ENCODE data around the gene CDX1. TPM values are rescaled to one million over a fixed set of nuclear protein-coding genes. Genes with fewer than 3 reads are reported as not detected.

The CDX1 gene
- total RNA-seq, 2 donors from 2014 or later: not detected

DNA sequence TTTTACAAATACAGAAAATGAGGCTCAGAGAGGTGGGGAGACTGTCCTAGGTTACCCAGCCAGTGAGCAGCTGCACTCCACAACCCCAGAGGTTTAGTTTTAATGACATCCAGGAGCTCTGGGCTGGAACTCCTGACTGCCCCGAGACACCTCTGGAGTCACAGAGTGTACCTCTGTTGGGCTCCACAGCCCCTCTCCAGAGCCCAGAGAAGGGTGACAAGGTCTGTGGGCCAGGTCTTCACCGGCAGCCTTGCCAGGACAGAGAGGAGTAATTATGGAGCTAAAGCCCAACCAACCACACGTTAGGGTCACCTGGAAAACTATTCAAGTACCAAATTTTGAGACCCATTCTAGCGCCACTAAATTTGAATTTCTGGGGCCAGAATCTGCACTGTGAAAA is 11.1 kb downstream of the CDX1 start:
- H3K27me3 Mint-ChIP-seq (ENCODE audit: insufficient read depth): peaks cover 53% of the 10 kb centered on the region
- H3K9me3 Mint-ChIP-seq: no peaks in the 10 kb centered on the region
- Histone ChIP-seq H3K27me3 (ENCODE audit: control insufficient read depth, insufficient read depth, low read length, poor library complexity, severe bottlenecking) (peaks cover 7% of the 10 kb centered on the region), H3K27ac (ENCODE audit: low read depth, low read length) (no peak overlapping the region), H3K9ac (ENCODE audit: extremely low read depth, low read length, poor library complexity, severe bottlenecking) (no peak overlapping the region), H3K36me3 (ENCODE audit: control insufficient read depth, insufficient read depth, low read length) (no peaks in the 10 kb centered on the region), H3K4me1 (ENCODE audit: control insufficient read depth, insufficient read depth, low read length) (peaks cover 3% of the 10 kb centered on the region), H3K9me3 (ENCODE audit: control insufficient read depth, low read length) (no peaks in the 10 kb centered on the region), H3K4me3 (ENCODE audit: low read length) (no peak overlapping the region)
- peaks cover 11% of the 10 kb centered on the region for H3K4me1 Mint-ChIP-seq
- no peak overlapping the region for H3K27ac Mint-ChIP-seq
- 87 to 88% methylated on average over 4 of the region's 4 CpGs for WGBS, 2 experiments (ENCODE audit: insufficient coverage in 1 of 2, insufficient read length in 1 of 2)
- no peak overlapping the region for H3K4me3 Mint-ChIP-seq
- no peaks in the 10 kb centered on the region for H3K36me3 Mint-ChIP-seq (ENCODE audit: low read depth)
- TF ChIP-seq, protein P1, sequence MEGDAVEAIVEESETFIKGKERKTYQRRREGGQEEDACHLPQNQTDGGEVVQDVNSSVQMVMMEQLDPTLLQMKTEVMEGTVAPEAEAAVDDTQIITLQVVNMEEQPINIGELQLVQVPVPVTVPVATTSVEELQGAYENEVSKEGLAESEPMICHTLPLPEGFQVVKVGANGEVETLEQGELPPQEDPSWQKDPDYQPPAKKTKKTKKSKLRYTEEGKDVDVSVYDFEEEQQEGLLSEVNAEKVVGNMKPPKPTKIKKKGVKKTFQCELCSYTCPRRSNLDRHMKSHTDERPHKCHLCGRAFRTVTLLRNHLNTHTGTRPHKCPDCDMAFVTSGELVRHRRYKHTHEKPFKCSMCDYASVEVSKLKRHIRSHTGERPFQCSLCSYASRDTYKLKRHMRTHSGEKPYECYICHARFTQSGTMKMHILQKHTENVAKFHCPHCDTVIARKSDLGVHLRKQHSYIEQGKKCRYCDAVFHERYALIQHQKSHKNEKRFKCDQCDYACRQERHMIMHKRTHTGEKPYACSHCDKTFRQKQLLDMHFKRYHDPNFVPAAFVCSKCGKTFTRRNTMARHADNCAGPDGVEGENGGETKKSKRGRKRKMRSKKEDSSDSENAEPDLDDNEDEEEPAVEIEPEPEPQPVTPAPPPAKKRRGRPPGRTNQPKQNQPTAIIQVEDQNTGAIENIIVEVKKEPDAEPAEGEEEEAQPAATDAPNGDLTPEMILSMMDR (conservative IDR thresholded peaks at IDR 0.05): no peak
- DNase-seq: no peak

DNA sequence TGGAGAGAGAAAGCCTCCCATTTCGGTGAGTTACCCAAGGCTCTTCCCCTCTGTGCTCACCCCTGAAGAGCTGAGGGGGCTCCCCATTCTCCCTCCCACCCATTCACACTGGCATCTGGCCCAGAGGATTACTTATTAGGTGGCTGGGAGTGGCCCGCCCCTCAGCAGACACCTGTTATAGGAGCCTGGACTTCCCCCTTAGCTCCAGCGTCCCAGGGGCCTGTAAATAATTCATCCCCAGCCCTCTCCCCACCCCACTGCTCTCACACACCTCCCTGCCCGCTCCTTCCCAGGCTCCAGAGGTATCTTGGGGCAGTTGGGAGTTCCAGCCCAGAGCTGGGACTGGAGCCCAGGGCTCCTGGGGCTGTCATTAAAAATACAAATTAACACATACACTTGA is 11.7 kb downstream of the CDX1 start:
- Histone ChIP-seq H3K27me3 (ENCODE audit: control insufficient read depth, insufficient read depth, low read length, poor library complexity, severe bottlenecking) (peaks cover 12% of the 10 kb centered on the region), H3K36me3 (ENCODE audit: control insufficient read depth, insufficient read depth, low read length) (no peaks in the 10 kb centered on the region), H3K27ac (ENCODE audit: low read depth, low read length) (no peak overlapping the region), H3K4me3 (ENCODE audit: low read length) (no peak overlapping the region), H3K4me1 (ENCODE audit: control insufficient read depth, insufficient read depth, low read length) (no peaks in the 10 kb centered on the region), H3K9ac (ENCODE audit: extremely low read depth, low read length, poor library complexity, severe bottlenecking) (no peak overlapping the region), H3K9me3 (ENCODE audit: control insufficient read depth, low read length) (no peaks in the 10 kb centered on the region)
- no peaks in the 10 kb centered on the region for H3K36me3 Mint-ChIP-seq (ENCODE audit: low read depth)
- peaks cover 5% of the 10 kb centered on the region for H3K4me1 Mint-ChIP-seq
- H3K9me3 Mint-ChIP-seq: no peaks in the 10 kb centered on the region
- H3K27ac Mint-ChIP-seq: no peak overlapping the region
- peaks cover 56% of the 10 kb centered on the region for H3K27me3 Mint-ChIP-seq (ENCODE audit: insufficient read depth)
- H3K4me3 Mint-ChIP-seq: no peak overlapping the region
- WGBS, 2 experiments (ENCODE audit: insufficient coverage in 1 of 2, insufficient read length in 1 of 2): 71 to 80% methylated on average over 3 to 4 of the region's 4 CpGs
- no peak for DNase-seq
- TF ChIP-seq, protein P1 (conservative IDR thresholded peaks at IDR 0.05): no peak

DNA sequence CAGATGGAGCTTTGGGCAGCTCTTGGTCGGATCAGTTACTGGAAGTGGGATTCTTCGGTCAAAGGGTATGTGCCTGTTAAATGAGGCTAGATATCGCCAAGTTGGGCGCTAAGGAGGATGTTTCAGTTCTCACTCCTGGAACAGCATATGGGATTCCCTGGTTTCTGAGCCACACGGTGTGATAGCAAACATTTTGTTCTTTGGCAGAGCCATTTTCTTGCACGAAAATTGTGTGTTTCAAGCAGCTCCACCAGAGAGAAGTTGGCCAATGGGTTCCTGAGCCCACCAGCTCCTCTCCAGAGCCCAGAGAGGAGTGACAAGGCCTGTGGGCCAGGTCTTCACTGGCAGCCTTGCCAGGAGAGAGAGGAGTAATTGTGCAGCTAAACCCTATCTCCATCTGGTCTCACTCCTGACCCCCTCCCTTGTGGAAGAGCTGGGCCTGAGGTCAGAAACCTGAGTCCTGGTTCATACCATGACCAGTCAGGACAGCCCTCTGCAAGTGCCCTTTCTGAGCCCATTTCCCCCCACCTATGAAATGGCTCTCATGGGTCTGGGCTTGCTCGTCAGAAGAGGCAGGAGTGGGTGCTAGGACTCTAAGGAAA is 12.5 kb downstream of the CDX1 start:
- Histone ChIP-seq H3K9ac (ENCODE audit: extremely low read depth, low read length, poor library complexity, severe bottlenecking) (no peak overlapping the region), H3K4me3 (ENCODE audit: low read length) (no peak overlapping the region), H3K27ac (ENCODE audit: low read depth, low read length) (no peak overlapping the region), H3K27me3 (ENCODE audit: control insufficient read depth, insufficient read depth, low read length, poor library complexity, severe bottlenecking) (peaks cover 11% of the 10 kb centered on the region), H3K4me1 (ENCODE audit: control insufficient read depth, insufficient read depth, low read length) (no peaks in the 10 kb centered on the region), H3K9me3 (ENCODE audit: control insufficient read depth, low read length) (no peaks in the 10 kb centered on the region), H3K36me3 (ENCODE audit: control insufficient read depth, insufficient read depth, low read length) (no peaks in the 10 kb centered on the region)
- TF ChIP-seq, protein P1 (conservative IDR thresholded peaks at IDR 0.05): no peak
- Mint-ChIP-seq H3K27me3 (ENCODE audit: insufficient read depth) (peaks cover 54% of the 10 kb centered on the region), H3K27ac (no peak overlapping the region), H3K4me1 (no peaks in the 10 kb centered on the region), H3K36me3 (ENCODE audit: low read depth) (no peaks in the 10 kb centered on the region), H3K9me3 (no peaks in the 10 kb centered on the region), H3K4me3 (no peak overlapping the region)
- 92 to 96% methylated on average over 6 to 7 of the region's 7 CpGs for WGBS, 2 experiments (ENCODE audit: insufficient coverage in 1 of 2, insufficient read length in 1 of 2)
- no peak for DNase-seq
